22Rv1 (cell line): Measurements from ENCODE around the gene DCTD.

Source experiments
- H3K27ac ChIP-seq: fragments of 450-650 bp; 2 replicates; pipeline ENCODE4 v1.5.1; 2017
- ZFX ChIP-seq: fragments of 450-650 bp; IDR thresholded peaks from 2 replicates; pipeline ENCODE4 v1.6.1; 2017; ENCODE audit warnings: antibody characterized with exemption, borderline replicate concordance
- TF ChIP-seq, protein P1 (sequence below): fragments of 450-650 bp; IDR thresholded peaks from 2 replicates; pipeline ENCODE4 v1.5.1; 2017; ENCODE audit warnings: mild to moderate bottlenecking

DCTD gene

DNA sequence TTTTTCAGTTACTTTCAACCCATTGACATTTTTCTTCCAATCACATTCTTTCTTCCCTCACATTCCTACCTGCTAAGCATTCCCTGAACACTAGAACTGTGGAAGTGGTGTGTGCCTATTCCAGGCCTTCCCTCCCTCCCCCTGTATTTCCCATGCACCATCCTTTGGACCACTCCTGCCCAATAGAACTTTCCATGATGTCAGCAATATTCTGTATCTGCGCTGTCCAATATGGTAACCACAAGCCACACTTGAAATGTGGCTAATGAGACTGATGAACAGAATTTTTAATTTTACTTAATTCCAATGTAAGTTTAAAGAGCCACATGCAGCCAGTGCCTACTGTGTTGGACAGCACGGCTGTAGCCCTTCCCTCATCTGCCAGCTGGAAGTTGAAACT, 57.5 kb downstream of the DCTD start:
- TF ChIP-seq ZFX: no peak
- TF ChIP-seq, protein P1, sequence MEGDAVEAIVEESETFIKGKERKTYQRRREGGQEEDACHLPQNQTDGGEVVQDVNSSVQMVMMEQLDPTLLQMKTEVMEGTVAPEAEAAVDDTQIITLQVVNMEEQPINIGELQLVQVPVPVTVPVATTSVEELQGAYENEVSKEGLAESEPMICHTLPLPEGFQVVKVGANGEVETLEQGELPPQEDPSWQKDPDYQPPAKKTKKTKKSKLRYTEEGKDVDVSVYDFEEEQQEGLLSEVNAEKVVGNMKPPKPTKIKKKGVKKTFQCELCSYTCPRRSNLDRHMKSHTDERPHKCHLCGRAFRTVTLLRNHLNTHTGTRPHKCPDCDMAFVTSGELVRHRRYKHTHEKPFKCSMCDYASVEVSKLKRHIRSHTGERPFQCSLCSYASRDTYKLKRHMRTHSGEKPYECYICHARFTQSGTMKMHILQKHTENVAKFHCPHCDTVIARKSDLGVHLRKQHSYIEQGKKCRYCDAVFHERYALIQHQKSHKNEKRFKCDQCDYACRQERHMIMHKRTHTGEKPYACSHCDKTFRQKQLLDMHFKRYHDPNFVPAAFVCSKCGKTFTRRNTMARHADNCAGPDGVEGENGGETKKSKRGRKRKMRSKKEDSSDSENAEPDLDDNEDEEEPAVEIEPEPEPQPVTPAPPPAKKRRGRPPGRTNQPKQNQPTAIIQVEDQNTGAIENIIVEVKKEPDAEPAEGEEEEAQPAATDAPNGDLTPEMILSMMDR: no peak
- no peak overlapping the region for H3K27ac ChIP-seq

DNA sequence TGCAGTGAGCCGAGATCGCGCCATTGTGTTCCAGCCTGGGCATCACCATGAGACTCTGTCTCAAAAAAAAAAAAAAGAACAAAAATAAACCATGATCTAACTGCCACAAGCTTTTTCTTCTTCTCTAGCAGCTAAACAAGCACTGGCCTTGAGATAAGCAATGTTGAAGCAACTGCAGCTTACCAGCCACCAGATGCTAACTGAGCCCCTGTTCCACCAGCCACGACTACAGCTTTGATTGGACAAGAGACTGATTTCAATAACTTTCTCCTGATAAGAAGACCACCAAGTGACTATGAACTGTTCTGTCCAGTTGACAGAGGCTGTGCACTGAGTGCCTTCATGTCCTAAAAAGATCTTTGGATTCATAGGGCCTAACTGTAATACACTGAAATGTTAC, 58.5 kb downstream of the DCTD start:
- TF ChIP-seq, protein P1: no peak
- no peak for TF ChIP-seq ZFX
- no peak overlapping the region for H3K27ac ChIP-seq

DNA sequence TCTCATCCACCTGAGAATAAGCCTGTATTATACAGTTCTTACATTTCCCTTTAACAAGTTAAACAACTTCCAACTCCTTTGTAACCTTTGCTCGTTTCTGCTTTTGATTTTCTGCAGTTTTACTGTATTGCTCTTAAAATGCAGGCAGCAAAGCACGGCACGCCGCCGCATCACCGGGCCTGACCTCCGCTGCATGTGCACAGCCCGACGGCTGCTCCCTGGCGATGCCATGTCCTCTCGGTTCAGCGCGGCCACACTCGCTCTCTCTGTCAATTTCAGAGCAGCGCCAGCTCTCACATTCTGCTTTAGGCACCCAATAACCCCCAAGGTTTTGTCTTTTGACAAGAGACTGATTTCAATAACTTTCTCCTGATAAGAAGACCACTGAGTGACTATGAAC, 60.3 kb downstream of the DCTD start:
- H3K27ac ChIP-seq: no peak overlapping the region
- TF ChIP-seq, protein P1: no peak
- no peak for TF ChIP-seq ZFX

DNA sequence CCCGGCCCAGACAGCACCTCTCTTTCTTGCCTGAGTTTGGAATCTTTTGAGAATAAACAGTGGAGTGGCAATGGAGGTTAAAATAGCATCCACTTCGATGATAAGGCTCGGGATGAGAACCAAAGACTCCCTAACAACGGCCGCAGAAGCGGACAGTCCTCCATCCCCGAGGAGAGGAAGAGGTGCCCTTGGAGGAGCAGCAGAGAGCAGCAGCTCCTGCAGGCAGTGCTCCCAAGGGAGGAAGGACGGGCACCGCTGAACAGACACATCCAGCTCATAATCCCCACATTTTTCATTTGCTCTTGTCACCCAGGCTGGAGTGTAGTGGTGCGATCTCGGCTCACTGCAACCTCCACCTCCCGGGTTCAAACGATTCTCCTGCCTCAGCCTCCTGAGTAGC, 61.3 kb downstream of the DCTD start:
- no peak overlapping the region for H3K27ac ChIP-seq
- TF ChIP-seq, protein P1: no peak
- TF ChIP-seq ZFX: no peak

DNA sequence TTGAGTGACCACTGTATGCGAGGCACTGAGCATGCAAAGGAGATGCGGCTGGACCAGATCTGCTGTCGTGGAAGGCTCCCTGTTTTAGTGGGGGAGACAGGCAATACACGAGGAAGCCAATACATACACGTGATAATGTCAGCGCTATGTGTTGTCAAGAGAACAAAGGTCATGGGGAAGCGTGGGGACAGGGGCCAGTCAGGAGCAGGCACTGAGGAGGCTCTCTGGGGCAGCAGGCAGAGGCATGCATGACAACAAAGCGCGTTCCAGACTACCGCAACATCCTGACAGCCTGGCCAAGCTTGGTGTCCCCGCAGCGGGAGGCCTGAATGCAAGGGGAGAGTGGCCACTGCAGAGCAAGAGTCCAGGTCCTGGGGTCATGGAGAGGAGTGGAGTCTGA, 61.9 kb downstream of the DCTD start:
- no peak for TF ChIP-seq ZFX
- TF ChIP-seq, protein P1: no peak
- H3K27ac ChIP-seq: no peak overlapping the region

DNA sequence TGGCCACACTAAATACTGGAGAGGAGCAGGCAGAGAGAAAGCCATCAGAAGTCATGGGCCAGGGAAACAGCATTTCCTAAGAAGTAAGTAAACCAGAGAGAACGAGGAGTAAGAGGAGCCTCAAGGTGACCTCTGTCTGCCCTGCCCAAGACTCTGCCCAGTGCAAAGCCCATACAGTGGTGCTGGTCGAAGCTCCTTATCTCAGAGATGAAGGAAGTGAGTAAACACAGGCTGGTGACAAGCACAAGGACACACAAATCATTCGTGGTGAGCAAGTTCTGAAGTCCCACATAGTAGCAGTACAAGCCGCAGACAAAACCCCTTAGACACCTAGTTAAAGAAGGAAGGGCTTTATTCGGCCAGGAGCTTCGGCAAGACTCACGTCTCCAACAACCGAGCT, 62.7 kb downstream of the DCTD start:
- no peak for TF ChIP-seq ZFX
- TF ChIP-seq, protein P1: no peak
- H3K27ac ChIP-seq: no peak overlapping the region

DNA sequence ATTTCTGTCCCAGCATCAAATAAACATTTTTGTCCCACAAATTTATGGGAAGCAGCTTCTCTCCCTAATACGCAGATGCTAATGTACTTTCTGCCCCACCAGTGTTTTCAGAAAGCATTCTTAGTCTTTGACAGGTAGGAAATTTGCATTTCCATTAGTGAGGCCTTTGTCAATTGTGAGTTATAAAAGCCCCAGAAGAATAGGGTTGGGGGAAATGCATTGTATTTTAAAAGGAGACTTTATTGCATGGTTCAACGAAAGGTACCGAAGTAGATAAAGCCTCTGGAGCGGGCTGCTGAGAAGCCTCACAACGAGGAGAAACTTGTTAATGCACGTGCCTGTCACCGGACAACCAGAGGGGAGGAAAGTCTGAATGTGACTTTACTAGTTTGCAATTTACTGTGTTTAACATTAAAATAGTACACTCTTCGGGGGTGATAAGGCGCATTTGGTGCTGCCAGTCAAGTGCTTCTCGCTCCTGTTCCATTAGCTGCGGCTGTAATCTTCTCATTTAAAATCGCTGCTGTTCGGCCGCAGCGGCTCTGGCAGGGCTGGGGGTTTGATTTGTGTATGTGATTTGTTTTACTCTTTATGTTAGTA, 63.4 kb downstream of the DCTD start:
- TF ChIP-seq ZFX: no peak
- TF ChIP-seq, protein P1: no peak
- H3K27ac ChIP-seq: no peak overlapping the region
